Spinal cord (tissue), 10 donors: ENCODE measurements around the gene C16orf87. TPM values are rescaled to one million over a fixed set of nuclear protein-coding genes. Genes with fewer than 3 reads are reported as not detected.
A peak's percentile ranks its signal among the peaks of the same experiment; 100 is the strongest.

Experiments
- DNase-seq, 6 donors: peaks; one replicate each; pipeline versions ENCODE4 v3.0.0 to v3.0.0-alpha.2; 2013 to 2015; ENCODE audit warnings: low spot score in 6 of 6, low read depth in 4 of 6
- H3K27ac ChIP-seq: one replicate; pipeline ENCODE4 v1.5.1; 2013; ENCODE audit warnings: low read depth, low read length, control low read depth
- H3K27me3 ChIP-seq: one replicate; pipeline ENCODE4 v1.6.1; 2013; ENCODE audit warnings: low read length; ENCODE audit not compliant: control insufficient read depth, insufficient read depth
- H3K36me3 ChIP-seq: one replicate; pipeline ENCODE4 v1.6.1; 2013; ENCODE audit warnings: low read length; ENCODE audit not compliant: control insufficient read depth, insufficient read depth
- H3K4me1 ChIP-seq: one replicate; pipeline ENCODE4 v1.6.1; 2013; ENCODE audit warnings: low read length; ENCODE audit not compliant: control insufficient read depth, insufficient read depth
- H3K4me3 ChIP-seq: one replicate; pipeline ENCODE4 v1.5.1; 2013; ENCODE audit warnings: low read depth, low read length, control low read depth
- H3K9me3 ChIP-seq: one replicate; pipeline ENCODE4 v1.6.1; 2013; ENCODE audit warnings: low read length; ENCODE audit not compliant: control insufficient read depth, insufficient read depth
- WGBS: methylation state at CpG from one replicate; pipeline ENCODE4 v1.1.5; 2013; ENCODE audit warnings: missing lambda C conversion rate; ENCODE audit not compliant: insufficient coverage; 5-methylcytosine and 5-hydroxymethylcytosine counted together
- polyA plus RNA-seq, 2 donors: library from polyadenylated mRNA; unstranded; fragments of 120-200 nt; gene quantifications; one replicate each; pipeline ENCODE4 v1.2.1, GENCODE V29; 2013; ENCODE audit not compliant: insufficient read length in 2 of 2
- total RNA-seq, 2 donors: library from RNA; depleted of rRNA in 1 of 2; stranded (reverse); fragments of 120-200 nt in 1 of 2; fragments of >200 nt in 1 of 2; gene quantifications; one replicate each; pipeline versions ENCODE4 v1.2.3 to v1.2.4, GENCODE V29; 2013 to 2014
- donor health status: healthy.

C16orf87 gene
- total and polyA plus RNA-seq, 4 donors = 15.1 to 27.5 (median 19.7) TPM

DNA sequence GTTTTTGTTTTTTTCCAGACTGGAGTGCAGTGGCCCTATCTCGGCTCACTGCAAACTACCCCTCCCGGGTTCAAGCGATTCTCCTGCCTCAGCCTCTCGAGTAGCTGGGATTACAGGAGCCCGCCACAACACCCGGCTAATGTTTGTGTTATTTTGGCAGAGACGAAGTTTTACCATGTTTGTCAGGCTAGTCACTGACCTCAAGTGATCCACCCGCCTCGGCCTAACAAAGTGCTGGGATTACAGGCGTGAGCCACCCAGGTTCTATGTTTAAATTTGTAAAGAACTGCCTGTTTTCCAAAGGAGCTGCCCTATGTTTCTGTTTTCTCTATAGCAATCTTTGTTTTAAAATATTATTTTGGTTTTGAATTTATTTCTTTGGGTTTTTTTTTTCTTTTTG is 13.8 kb upstream of the C16orf87 start:
- Histone ChIP-seq H3K36me3 (no peaks in the 10 kb centered on the region), H3K4me1 (no peaks in the 10 kb centered on the region), H3K27me3 (peaks cover 8% of the 10 kb centered on the region), H3K27ac (no peak overlapping the region), H3K9me3 (no peaks in the 10 kb centered on the region), H3K4me3 (no peak overlapping the region)
- no peak for DNase-seq
- 92% methylated on average over 4 of the region's 10 CpGs for WGBS

DNA sequence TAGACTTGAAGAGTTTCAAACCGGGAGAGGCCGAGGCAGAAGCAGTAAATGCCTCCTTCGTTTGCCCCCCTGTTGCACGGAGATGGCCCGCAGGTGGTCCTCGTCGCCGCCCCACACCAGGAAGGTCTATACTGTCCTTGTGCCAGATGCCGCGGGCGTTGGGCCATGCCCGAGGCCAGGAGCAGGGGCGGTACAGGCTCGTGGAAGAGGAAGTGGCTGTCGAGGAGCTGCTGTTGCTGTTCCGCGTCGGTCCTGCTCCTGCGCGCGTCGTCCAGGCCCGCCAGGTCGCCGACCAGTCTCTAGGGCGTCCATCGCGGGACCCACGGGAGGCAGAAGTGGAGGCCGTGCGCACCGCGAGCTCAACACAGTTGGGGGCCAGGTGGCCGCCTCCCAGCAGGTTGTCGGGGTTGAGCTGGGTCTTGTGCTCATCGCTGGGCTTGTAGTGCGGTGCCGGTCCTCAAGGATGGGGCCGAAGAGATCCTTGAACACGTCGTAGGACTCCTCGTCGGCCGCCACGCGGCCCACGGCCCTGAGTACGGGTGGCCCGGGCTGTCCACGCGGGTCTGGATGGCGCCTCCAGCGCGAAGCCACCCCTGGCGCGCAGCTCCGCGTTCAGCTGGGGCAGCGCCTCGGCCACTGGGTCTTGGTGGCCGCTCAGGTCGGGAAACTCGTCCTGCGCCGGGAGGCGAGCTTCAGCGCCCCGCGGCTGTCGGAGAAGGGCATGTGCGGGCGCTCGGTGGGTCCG is 13.1 kb upstream of the C16orf87 start:
- H3K4me3 ChIP-seq = no peak overlapping the region
- H3K4me1 ChIP-seq = no peaks in the 10 kb centered on the region
- H3K36me3 ChIP-seq = no peaks in the 10 kb centered on the region
- no peaks in the 10 kb centered on the region for H3K9me3 ChIP-seq
- WGBS = 42% methylated on average over 66 of the region's 74 CpGs
- peaks cover 8% of the 10 kb centered on the region for H3K27me3 ChIP-seq
- H3K27ac ChIP-seq = no peak overlapping the region
- DNase-seq = no peak

DNA sequence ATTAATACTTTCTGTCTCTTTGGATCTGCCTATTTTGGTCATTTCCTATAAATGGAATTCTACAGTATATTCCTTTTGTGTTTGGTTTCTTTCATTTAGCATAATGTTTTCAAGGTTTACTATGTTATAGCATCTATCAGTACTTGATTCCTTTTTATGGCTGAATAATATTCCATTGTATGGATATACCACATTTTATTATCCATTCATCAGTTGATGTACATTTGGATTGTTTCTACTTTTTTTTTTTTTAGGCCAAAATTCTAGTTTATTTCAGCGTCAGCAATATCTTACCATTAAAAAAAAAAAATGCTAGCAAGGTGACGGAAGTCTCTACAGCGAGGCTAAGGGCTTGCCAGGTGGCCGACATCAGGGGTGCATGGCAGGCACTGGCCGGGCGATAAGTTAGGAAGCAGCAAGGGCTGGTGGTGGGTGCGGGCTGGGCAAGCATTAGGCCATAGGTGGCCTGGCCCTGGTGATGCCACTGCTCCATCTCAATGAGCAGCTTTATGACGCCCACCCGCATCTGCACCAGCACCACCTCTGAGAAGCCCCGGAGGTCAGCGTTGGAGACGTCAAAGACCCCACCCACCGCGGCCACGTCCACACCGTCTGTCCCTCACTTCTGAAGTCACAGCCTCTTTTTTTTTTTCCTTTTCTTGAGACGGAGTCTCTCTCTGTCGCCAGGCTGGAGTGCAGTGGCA is 11.4 kb upstream of the C16orf87 start:
- WGBS = 98% methylated on average over 16 of the region's 18 CpGs
- Histone ChIP-seq H3K27ac (no peak overlapping the region), H3K27me3 (peaks cover 8% of the 10 kb centered on the region), H3K4me3 (no peak overlapping the region), H3K4me1 (no peaks in the 10 kb centered on the region), H3K9me3 (no peaks in the 10 kb centered on the region), H3K36me3 (no peaks in the 10 kb centered on the region)
- DNase-seq = no peak

DNA sequence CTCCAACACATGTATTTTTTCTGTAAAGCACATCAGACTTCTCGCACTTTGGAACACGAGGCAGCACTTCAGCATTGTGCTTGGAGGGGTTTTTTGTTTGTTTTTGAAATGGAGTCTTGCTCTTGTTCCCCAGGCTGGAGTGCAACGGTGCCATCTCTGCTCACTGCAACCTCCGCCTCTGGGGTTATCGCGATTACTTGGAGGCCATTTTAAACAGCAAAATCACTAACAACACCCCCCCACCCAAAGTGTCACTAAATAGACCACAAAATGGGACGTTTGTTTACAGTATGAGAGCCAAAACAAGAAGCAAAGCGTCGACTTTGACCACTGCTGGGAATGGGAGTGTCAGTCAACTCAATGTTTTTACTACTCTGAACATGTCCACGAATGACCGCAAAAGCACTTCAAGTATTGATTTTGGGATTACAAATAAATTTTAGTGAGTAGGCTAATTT is 9.0 kb upstream of the C16orf87 start:
- H3K36me3 ChIP-seq = no peaks in the 10 kb centered on the region
- WGBS = no CpG with 5 or more reads among the region's 11 CpGs
- H3K4me3 ChIP-seq = no peak overlapping the region
- H3K27me3 ChIP-seq = peaks cover 8% of the 10 kb centered on the region
- H3K4me1 ChIP-seq = no peaks in the 10 kb centered on the region
- DNase-seq = no peak
- no peaks in the 10 kb centered on the region for H3K9me3 ChIP-seq
- H3K27ac ChIP-seq = no peak overlapping the region

DNA sequence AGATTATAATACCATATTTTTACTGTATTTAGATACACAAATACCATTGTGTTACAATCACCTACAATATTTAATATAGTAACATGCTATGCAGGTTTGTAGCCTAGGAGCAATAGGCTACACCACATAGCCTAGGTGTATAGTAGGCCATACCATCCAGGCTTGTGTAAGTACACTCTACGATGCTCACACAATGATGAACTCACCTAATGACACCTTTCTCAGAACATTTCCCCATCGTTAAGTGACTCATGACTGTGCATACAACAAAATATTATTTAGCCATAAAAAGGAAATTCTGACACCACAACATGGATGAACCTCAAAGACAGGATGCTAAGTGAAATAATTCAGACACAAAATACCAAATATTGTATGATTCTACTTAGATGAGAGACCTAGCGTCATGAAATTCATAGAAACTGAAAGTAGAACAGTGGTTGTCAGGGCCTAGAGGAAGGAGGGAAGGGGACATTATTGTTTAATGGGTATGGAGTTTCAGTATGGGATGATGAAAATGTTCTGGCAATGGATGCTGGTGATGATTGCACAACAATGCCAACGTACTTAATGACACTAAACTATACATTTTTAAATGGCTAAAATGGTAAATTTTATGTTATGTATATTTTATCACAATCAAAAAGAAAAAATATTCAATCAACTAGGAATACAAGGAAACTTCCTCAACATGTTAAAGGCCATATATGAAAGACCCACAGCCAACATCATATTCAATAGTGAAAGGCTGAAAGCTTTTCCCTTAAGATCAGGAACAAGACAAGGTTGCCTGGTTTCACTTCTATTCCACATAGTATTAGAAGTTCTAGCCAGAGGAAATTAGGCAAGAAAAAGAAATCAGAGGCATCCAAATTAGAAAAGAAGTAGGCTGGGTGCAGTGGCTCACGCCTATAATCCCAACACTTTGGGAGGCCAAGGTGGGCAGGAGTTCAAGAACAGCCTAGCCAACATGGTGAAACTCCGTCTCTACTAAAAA is 5.9 kb upstream of the C16orf87 start:
- H3K9me3 ChIP-seq = no peaks in the 10 kb centered on the region
- no peak for DNase-seq
- H3K27me3 ChIP-seq = no peaks in the 10 kb centered on the region
- H3K4me1 ChIP-seq = peaks cover 3% of the 10 kb centered on the region
- WGBS = 97% methylated on average over 3 of the region's 6 CpGs
- no peaks in the 10 kb centered on the region for H3K36me3 ChIP-seq
- H3K4me3 ChIP-seq = no peak overlapping the region
- no peak overlapping the region for H3K27ac ChIP-seq

DNA sequence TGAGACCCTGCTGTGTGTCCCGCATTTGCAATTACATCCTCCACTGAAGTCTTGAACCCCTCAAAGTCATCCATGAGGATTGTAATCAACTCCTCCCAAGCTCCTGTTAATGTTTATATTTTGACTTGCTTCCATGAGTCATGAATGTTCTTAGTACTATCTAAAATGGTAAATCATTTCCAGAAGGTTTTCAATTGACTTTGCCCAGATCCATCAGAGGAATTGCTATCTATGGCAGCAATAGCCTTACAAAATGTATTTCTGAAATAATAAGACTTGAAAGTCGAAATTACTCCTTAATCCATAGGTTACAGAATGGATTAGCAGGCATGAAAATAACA is 2.5 kb upstream of the C16orf87 start:
- Histone ChIP-seq H3K27me3 (no peaks in the 10 kb centered on the region), H3K36me3 (no peaks in the 10 kb centered on the region), H3K9me3 (no peaks in the 10 kb centered on the region), H3K27ac (no peak overlapping the region), H3K4me1 (peaks cover 5% of the 10 kb centered on the region), H3K4me3 (no peak overlapping the region)
- no peak for DNase-seq
- WGBS = no CpG with 5 or more reads among the region's 2 CpGs

DNA sequence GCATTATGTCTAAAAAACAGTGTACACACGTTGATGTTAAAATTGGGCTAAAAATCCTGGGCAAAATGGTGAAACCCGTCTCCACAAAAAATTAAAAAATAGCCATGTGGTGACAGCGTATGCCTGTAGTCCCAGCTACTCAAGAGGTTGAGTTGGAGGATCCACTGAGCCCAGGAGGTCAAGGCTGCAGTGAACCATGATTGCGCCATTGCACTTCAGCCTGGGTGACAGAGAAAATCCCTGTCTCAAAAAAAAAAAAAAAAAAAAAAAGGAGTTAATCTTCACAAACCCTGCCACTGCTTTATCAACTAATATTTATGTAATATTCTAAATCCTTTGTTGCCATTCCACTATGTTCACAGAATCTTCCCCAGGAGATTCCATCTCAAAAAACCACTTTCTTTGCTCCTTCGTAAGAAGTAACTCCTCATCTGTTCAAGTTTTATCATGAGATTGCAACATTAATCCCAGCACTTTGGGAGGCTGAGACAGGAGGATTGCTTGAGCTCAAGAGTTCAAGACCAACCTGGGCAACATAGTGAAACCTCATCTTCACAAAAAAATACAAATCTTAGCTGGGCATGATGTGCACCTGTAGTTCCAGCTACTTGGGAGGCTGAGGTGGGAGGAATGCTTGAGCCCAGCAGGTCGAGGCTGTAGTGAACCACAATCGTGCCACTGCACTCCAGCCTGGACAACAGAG is 1.9 kb upstream of the C16orf87 start:
- no peak for DNase-seq
- Histone ChIP-seq H3K27ac (no peak overlapping the region), H3K36me3 (no peaks in the 10 kb centered on the region), H3K9me3 (no peaks in the 10 kb centered on the region), H3K27me3 (no peaks in the 10 kb centered on the region), H3K4me1 (peaks cover 5% of the 10 kb centered on the region), H3K4me3 (no peak overlapping the region)
- 83% methylated on average over 3 of the region's 7 CpGs for WGBS

DNA sequence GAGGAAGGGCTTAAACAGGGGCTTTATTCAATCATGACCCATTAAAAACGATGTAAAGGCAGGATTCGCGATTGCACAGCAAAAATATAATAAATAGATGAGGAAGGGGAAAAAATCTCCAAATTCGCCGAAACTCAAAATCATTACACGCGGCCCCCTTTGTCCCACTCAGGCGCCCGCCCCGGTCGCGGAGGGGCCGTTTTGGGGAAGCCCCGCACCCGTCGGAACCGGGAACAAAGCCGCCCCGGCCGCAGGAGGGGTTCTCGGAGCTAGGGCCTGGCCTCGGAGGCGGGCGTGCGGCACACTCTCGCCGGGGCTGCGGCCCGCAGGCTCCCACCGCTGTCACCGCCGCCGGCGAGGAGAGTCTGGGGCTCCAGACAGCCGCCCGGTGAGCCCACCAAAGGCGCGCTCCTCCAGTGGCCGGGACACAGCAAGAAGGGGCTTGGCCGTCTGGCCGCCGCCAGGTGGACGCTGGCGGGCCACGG is 521 bp downstream of the C16orf87 start:
- Histone ChIP-seq H3K36me3 (no peaks in the 10 kb centered on the region), H3K4me1 (peaks cover 5% of the 10 kb centered on the region), H3K27me3 (no peaks in the 10 kb centered on the region), H3K27ac (peak overlapping the region; percentile 84), H3K4me3 (peak overlapping the region; percentile 74), H3K9me3 (no peaks in the 10 kb centered on the region)
- 0% methylated on average over 37 of the region's 45 CpGs for WGBS
- peak in 4 of 6 donors; percentile 9 to 60 (median 14) for DNase-seq

DNA sequence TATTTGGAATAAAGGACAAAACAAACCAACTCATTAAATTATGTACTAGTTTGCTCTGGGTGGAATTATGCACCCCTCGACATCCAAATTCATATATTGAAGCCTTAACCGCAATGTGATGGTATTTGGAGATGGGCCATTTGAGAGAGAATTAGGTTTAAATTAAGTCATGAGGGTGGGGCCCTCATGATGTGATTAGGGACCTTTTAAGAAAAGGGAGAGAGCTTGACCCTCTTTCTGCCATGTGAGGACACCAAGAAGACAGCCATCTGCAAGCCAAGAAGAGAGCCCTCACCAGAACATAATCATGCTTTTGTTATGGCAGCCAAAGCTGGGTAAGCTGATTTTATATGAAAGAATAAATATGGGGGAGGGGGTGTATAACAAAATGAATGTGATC is 2.0 kb downstream of the C16orf87 start:
- H3K9me3 ChIP-seq = no peaks in the 10 kb centered on the region
- peaks cover 5% of the 10 kb centered on the region for H3K4me1 ChIP-seq
- no peak for DNase-seq
- no peak overlapping the region for H3K27ac ChIP-seq
- WGBS = no CpG with 5 or more reads among the region's 2 CpGs
- H3K36me3 ChIP-seq = no peaks in the 10 kb centered on the region
- H3K27me3 ChIP-seq = no peaks in the 10 kb centered on the region
- no peak overlapping the region for H3K4me3 ChIP-seq
